ENCODE measurements around the gene PTPRU.

PTPRU gene

DNA sequence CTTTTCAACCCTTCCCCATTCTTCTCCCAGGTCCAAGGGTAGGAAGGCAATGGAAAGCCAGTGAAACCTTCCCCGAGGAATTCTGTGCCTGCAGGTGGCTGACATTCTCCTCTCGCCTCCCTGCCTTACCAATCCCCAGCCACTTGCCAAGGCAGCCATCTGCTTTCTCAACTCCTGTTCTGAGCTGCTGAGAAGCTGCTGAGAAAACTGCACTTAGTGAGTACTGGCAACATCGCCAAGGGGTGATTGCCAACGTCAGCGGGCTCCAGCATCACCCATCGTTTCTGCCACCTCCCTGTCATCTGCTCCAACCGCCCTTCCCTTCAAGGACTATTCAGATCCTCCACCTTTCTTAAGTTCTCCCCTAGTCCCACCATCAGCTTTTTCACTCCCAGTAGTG is 106.0 kb downstream of the PTPRU start:
- DNase-seq, result no peak

DNA sequence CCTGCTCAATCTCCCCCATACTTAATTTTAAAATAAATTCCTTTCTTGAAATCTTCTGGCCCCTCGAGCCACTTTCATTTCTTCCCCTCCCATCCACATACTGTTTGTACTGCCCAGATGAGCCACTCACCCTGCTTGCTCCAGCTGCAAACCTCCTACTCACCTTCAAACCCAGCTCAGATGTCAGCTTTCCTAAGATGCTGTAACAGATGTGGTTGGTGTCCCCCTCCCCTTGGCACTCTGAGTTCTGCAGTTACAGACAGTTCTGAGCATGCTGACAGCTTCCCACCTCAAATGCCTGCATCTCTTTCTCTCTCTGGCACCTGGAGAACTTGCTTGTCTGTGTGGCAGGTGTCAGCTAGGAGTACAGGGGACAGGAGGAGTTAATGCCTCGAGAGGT is 106.7 kb downstream of the PTPRU start:
- DNase-seq, result no peak

DNA sequence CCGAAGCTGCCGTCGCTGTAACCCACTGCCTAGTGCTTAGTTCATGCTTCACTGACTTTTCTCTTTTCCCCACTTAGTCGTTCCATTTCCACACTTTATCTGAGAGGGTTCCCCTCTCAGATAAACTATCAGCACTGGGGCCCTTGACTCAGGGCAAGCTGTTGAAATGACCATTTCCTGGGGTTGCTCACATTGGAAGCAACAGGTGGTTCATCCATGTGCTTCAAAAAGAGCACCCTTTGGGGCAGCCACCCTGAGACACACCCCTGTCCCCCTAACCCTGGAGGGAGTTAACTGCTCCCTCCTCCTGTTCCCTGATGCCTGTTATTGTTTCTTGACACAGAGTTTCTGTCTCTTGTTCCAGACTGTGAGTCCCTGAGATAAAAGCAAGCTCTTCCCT is 107.2 kb downstream of the PTPRU start:
- DNase-seq, result no peak

- DNase-seq, result no peak
These were observed 107.6 kb downstream of the PTPRU start for GRCh38 chr1:29343908-29344307.

GRCh38 chr1:29344336-29344735 is 108.0 kb downstream of the PTPRU start:
- DNase-seq, result no peak

DNA sequence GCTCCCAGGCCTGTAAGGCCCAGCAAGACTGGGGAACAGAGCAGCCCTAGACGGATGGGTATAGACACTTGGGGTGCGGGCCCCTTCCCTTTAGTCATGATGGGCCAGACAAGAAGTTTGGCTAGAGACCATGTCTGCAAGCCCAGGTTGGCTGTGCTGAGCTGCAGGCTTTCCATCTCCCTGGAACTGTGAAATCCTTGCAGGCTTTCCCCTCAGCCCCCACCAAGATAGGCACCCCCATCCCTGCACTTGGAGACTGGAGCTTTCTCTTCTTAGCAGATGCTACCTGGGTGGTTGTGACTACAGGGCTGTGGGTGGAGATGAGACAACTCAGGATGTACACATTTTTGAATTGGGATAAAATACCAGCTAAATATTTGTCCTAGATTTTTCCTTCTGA is 110.3 kb downstream of the PTPRU start:
- DNase-seq, result no peak

DNA sequence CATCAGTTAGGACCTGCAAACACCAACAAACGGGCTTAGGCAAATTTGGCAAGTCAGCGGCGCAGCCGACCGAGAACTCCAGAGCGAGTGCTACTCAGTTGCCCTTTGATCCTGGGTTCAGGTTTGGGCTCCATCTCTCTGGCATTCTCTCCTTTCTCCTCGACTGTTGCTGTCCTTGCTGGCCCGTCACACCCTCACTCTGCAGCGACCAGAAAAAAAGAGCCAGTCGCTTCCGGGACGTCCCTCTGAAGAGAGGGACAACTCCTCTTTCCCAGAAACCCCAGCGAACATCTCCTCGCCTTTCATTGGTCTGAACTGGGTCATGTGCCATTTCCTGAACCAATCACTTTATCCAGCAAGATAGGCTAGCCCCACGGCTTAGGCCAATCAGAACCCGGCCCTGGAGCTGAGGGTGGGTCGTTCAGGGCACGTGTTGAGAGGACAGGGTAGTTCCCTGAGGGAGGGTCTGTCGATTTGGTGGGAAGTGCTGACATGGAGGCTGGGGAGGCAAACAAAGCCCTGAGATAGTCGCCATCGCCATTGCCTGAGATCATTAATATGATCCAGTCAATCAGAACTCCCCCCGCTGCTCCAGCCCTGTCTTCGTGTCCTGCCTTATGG is 113.7 kb downstream of the PTPRU start:
- no peak for DNase-seq

DNA sequence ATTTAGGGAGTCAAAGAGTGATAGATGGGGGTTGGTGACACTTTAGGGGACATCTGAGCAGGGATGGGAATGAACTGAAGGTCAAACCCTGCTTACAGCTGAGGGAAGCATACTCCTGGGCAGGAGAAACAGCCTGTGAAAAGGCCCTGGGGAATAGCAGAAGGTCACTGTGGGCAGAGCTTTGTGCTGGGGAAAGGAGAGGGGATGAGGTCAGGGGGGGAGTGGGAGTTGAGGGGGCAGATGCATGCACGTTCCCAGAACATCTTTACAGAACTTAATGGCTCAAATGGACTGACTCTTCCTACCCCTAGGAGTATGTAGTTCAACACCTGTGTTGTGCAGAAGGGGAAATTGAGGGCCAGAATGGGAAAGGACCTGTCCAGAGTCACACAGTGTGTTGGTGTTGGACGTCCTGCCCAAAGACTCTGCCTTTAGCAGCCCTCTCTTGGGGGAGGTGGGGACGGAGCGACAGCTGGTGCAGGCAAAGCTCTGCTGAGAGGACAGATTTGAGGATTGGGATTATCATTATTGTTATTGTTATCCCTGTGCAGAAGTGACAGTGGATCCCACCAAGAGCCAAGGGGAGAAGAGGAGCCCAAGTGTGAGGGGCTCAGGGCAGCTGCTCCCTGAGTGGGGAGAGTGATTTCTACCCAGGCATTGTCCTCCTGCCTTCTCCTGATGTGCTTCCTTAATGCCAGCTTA is 116.5 kb downstream of the PTPRU start:
- DNase-seq, result no peak

DNA sequence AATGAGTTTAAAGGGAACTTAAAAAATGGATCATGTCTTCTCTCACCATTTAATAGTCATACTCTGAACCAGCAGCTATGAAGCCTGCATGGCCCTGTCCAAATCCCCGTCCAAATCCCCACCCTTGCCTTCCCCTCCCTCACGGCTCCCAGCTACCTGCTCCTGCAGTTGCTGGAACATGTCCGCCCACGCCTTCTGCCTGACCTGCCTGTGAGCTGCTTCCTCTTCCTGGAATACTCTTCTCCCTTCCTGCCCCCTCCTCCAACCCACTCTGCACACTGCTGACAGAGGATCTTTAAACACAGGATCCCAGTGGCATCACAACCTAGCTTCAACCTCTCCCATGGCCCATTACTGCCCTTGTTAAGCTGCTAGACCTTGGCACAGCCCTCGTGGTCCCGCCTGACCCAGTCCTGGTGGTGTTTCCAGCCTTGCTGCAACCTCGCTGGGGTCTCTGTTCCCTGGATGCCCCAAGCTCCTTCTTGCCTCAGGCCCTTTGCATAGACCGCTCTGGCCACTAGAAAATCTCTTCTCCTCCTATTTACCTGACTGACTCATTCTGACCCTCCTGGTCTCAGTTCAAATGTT is 118.3 kb downstream of the PTPRU start:
- no peak for DNase-seq

DNA sequence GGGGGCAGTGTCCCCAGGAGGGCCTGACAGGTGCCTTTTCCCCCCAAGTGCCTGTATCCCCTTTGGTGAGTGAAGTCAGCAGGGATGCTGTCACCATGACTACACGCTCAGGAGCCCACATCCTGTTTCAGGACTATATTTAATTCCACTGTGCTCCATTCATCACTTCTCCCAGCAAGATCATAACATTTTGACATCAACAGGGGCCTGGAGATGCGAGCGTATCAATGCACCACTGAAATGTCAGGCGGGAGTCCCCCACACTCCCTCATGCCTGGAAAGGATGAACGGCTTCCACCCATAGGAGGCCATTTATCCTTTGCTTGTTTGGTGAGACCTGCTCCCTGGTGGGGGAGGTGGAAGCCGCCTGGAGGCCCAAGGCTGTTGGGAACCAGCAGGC is 119.1 kb downstream of the PTPRU start:
- DNase-seq, result no peak

GRCh38 chr1:29356663-29357062 is 120.3 kb downstream of the PTPRU start:
- no peak for DNase-seq

- no peak for DNase-seq
These were observed 121.1 kb downstream of the PTPRU start for GRCh38 chr1:29357452-29357851.

DNA sequence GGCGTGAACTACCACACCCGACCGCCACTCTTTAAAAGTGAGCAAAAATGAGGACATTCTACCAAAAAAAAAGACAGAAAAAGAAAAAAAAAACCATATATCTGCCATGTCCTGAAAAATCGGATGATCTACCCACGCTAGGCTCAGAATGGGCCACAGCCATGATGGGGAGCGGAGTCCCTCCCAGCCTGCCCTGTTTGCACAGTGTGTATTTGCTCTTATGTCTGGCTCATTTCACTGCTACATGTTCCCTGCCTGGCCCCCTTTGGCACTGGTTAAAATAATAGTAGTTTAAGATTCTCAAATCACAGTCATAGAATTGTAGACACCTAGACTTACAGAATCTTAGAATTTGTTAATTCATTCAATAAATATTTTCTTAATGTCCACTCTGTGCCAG is 121.9 kb downstream of the PTPRU start:
- DNase-seq, result no peak

GRCh38 chr1:29360768-29361167 is 124.4 kb downstream of the PTPRU start:
- no peak for DNase-seq

GRCh38 chr1:29361686-29362085 is 125.4 kb downstream of the PTPRU start:
- DNase-seq, result no peak

DNA sequence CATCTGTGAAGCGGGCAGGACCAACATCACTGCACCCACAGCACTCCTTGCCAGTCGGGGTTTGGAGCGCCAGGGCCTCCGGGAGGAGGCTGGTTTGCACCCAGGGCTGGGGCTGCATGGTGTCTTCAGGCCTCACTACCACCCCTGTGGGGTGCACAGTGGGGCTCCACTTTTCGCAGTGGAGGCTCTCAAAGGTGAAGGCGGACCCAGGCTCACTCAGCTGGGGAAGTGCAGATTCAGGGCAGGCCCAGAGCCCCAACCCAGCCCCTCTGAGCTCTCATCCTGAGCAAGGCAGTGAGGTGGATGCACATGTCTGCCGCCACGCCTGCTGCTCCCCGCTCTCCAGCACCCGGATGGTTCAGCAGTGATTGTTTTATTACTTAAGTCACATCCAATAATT is 125.8 kb downstream of the PTPRU start:
- DNase-seq, result no peak

- DNase-seq, result no peak
These were observed 126.4 kb downstream of the PTPRU start for GRCh38 chr1:29362764-29363163.

DNA sequence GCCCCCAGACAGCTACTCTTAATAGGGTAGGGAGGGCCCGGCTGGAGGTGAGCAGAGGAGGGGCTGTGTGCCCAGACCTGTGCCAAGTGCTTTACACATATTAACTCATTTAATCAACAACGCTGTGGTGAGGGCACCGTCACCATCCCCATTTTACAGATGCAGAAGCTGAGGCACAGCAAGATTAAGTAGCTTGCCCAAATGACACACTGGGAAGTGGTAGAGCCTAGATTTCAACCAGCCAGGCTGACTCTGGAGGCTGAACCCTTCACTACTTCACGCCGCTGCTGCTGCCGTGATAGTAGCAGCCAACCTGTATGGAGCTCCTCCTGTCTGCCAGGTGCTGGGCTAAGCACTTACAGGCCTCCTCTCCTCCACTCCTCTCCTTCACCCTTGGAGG is 127.2 kb downstream of the PTPRU start:
- no peak for DNase-seq

GRCh38 chr1:29364101-29364678 is 127.9 kb downstream of the PTPRU start:
- DNase-seq, result no peak

- no peak for DNase-seq
These were observed 129.8 kb downstream of the PTPRU start for GRCh38 chr1:29365906-29366670.

DNA sequence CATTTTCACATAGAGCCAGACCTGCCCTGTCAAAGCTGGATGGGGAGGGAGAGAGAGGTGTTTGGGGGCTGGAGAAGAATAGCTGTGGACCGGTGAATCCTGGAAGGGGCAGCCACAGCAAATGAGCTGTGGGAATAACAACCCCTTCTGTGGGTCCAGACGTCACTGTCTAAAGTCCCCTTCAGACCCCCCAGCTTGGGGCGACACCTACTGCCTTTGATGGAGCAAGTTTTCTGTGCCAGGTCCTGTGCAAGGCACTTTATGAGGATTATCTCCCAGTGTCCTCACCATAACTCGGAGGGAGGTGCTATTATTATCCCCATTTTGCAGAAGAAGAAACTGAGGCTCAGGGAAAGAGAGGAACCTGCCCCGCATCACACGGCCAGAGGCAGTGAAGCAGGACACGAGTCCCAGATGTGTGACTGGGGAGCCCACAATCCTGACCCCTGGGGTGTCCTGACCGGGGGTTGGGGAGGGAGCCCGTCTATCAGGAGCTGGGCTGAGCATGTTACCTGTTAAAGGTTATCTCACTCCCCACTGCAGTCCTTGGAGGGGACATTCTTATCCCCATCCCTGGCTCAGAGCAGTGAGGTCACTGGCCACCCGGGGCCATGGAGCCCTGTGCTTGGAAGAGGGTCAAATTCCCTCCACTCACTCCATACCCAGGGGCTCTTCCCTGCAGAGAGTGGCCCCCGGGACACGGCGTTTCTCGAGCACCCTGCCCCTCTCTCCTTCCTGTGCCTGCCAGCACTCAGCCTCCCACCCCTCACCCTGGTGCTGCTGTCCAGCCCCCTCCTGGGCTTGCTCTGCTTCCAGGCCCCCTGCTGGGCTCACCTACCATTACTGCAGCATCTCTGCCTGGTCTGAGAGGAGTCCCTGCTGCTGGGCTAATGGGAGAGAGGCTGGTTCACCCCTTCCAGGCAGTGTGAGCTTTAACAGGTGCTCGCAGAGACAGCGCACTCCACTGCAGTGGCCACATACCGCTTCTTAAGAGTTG is 132.9 kb downstream of the PTPRU start:
- no peak for DNase-seq

- DNase-seq, result no peak
These were observed 133.7 kb downstream of the PTPRU start for GRCh38 chr1:29370067-29370466.

Data from left hindlimb (tissue), 1 donor.